SU-DHL-6 (cell line): ENCODE results near the gene SUPT6H.
A peak's percentile ranks its signal among the peaks of the same experiment; 100 is the strongest.

ENCODE experiments used
- H2AFZ ChIP-seq: fragments of 200-600 bp; sonication (generic); 2 replicates; pipeline ENCODE4 v1.6.1; 2014; ENCODE audit warnings: low read depth, mild to moderate bottlenecking, moderate library complexity, mixed read lengths, antibody characterized with exemption, low read length; ENCODE audit not compliant: severe bottlenecking
- H3F3A ChIP-seq: fragments of 200-600 bp; shearing (Covaris generic); 2 replicates; pipeline ENCODE4 v1.6.0; 2016; ENCODE audit warnings: antibody characterized with exemption, mild to moderate bottlenecking; ENCODE audit not compliant: insufficient read depth
- H3K27ac ChIP-seq: fragments of 200-600 bp; sonication (generic); 2 replicates; pipeline ENCODE4 v1.5.1; 2016; ENCODE audit warnings: low read depth, mild to moderate bottlenecking, low read length, moderate library complexity, mixed read lengths
- H3K27me3 ChIP-seq: fragments of 200-600 bp; sonication (generic), shearing (Covaris generic); 2 replicates; pipeline ENCODE4 v1.6.0; 2014; ENCODE audit warnings: mild to moderate bottlenecking, low read length
- H3K36me3 ChIP-seq: fragments of 200-600 bp; sonication (generic); 2 replicates; pipeline ENCODE4 v1.6.1; 2014; ENCODE audit warnings: mild to moderate bottlenecking, low read length, mixed read lengths
- H3K4me2 ChIP-seq: fragments of 300-600, 200-600 bp; shearing (Covaris generic), sonication (generic); 2 replicates; pipeline ENCODE4 v1.6.0; 2014; ENCODE audit warnings: low read length, low read depth, mild to moderate bottlenecking; ENCODE audit not compliant: poor library complexity, severe bottlenecking
- H3K4me3 ChIP-seq: fragments of 200-600 bp; sonication (generic); 2 replicates; pipeline ENCODE4 v1.5.1; 2014; ENCODE audit warnings: antibody characterized with exemption, low read length, mild to moderate bottlenecking, mixed read lengths; ENCODE audit not compliant: insufficient read depth, poor library complexity, severe bottlenecking
- H3K79me2 ChIP-seq: fragments of 200-600 bp; sonication (generic); 2 replicates; pipeline ENCODE4 v1.6.1; 2014; ENCODE audit warnings: mild to moderate bottlenecking, low read length, moderate library complexity; ENCODE audit not compliant: insufficient read depth
- H3K9ac ChIP-seq: fragments of 200-600 bp; sonication (generic); 2 replicates; pipeline ENCODE4 v1.7.0; 2014; ENCODE audit warnings: mild to moderate bottlenecking, low read length
- H3K9me2 ChIP-seq: fragments of 200-600 bp; sonication (generic); replicated peaks from 2 replicates; pipeline ENCODE4 v1.6.1; 2014; ENCODE audit warnings: low read length; ENCODE audit not compliant: insufficient read depth
- H3K9me3 ChIP-seq: fragments of 200-600 bp; sonication (generic); 2 replicates; pipeline ENCODE4 v1.6.1; 2014; ENCODE audit warnings: low read length, mixed read lengths; ENCODE audit not compliant: insufficient read depth
- H4K20me1 ChIP-seq: fragments of 200-600 bp; sonication (generic); 2 replicates; pipeline ENCODE4 v1.6.1; 2014; ENCODE audit warnings: low read depth, mild to moderate bottlenecking, antibody characterized with exemption, low read length, moderate library complexity, mixed read lengths
- CTCF ChIP-seq: fragments of 200-600 bp; sonication (generic); IDR thresholded peaks from one replicate; pipeline ENCODE4 v1.5.1; 2017; ENCODE audit warnings: antibody characterized with exemption, mild to moderate bottlenecking, low read length, moderate library complexity; ENCODE audit not compliant: insufficient read depth, poor library complexity, severe bottlenecking
- EZH2phosphoT487 ChIP-seq: fragments of 200-600 bp; sonication (generic), shearing (Covaris generic); conservative IDR thresholded peaks from 2 replicates; pipeline ENCODE4 v1.6.1; 2018; ENCODE audit warnings: mild to moderate bottlenecking, antibody characterized with exemption, low read length, moderate library complexity, mixed read lengths

SUPT6H gene

GRCh38 chr17:28744972-28745785, 83.2 kb downstream of the SUPT6H start:
- Histone ChIP-seq H3K27ac (peak overlapping the region; percentile 99), H3K9ac (peak overlapping the region; percentile 99), H3K9me2 (no peaks in the 10 kb centered on the region), H3K9me3 (no peaks in the 10 kb centered on the region), H3K4me2 (peak overlapping the region; percentile 71), H4K20me1 (no peaks in the 10 kb centered on the region; the same call in 1 of the 2 replicates), H3K36me3 (peaks cover 14% of the 10 kb centered on the region), H3K79me2 (peaks cover 42% of the 10 kb centered on the region), H3K4me3 (peak overlapping the region; percentile 98), H2AFZ (no peak overlapping the region), H3F3A (peaks cover 88% of the 10 kb centered on the region), H3K27me3 (no peaks in the 10 kb centered on the region)
- TF ChIP-seq CTCF: no peak
- TF ChIP-seq EZH2phosphoT487: no peak

- peak overlapping the region; percentile 99 for H3K27ac ChIP-seq
- H3K9ac ChIP-seq: peak overlapping the region; percentile 99
- no peak overlapping the region for H2AFZ ChIP-seq
- H3K79me2 ChIP-seq: peaks cover 49% of the 10 kb centered on the region
- H3K4me3 ChIP-seq: peak overlapping the region; percentile 98
- H3F3A ChIP-seq: peaks cover 88% of the 10 kb centered on the region
- H3K9me2 ChIP-seq: no peaks in the 10 kb centered on the region
- TF ChIP-seq CTCF (no peak), EZH2phosphoT487 (no peak)
- no peaks in the 10 kb centered on the region for H3K27me3 ChIP-seq
- H4K20me1 ChIP-seq: peaks cover 6% of the 10 kb centered on the region
- H3K36me3 ChIP-seq: peaks cover 21% of the 10 kb centered on the region
- no peaks in the 10 kb centered on the region for H3K9me3 ChIP-seq
- peak overlapping the region; percentile 71 for H3K4me2 ChIP-seq
Measured at GRCh38 chr17:28745786-28746411, 83.9 kb downstream of the SUPT6H start.

- H3K9me2 ChIP-seq: no peaks in the 10 kb centered on the region
- H3K36me3 ChIP-seq: peaks cover 26% of the 10 kb centered on the region
- H3K27me3 ChIP-seq: no peaks in the 10 kb centered on the region
- H2AFZ ChIP-seq: no peak overlapping the region
- peaks cover 7% of the 10 kb centered on the region for H4K20me1 ChIP-seq
- H3K4me3 ChIP-seq: peak overlapping the region; percentile 98
- H3K9me3 ChIP-seq: no peaks in the 10 kb centered on the region
- H3K9ac ChIP-seq: peak overlapping the region; percentile 99
- peaks cover 87% of the 10 kb centered on the region for H3F3A ChIP-seq
- H3K27ac ChIP-seq: peak overlapping the region; percentile 99
- TF ChIP-seq EZH2phosphoT487 (no peak), CTCF (no peak)
- peak overlapping the region; percentile 71 for H3K4me2 ChIP-seq
- H3K79me2 ChIP-seq: peaks cover 49% of the 10 kb centered on the region
Measured at GRCh38 chr17:28746611-28747050, 84.6 kb downstream of the SUPT6H start.
